Body of pancreas (tissue), 4 donors: ENCODE measurements around the gene FYCO1. TPM values are rescaled to one million over a fixed set of nuclear protein-coding genes. Genes with fewer than 3 reads are reported as not detected.

Experiments used
- ATAC-seq: fragments of 150-250 bp; one replicate; pipeline ENCODE4 v1.9.1; 2016
- DNase-seq, 4 donors: peaks; one replicate each; pipeline ENCODE4 v3.0.0-alpha.2; 2019
- H3K27ac ChIP-seq, 4 donors: fragments of 200-600 bp; sonication (generic); 1 replicate in 3 of 4; 2 replicates in 1 of 4; pipeline versions ENCODE4 v1.5.1 to v1.6.1; 2016 to 2019; ENCODE audit warnings: mild to moderate bottlenecking in 1 of 4, mixed read lengths in 1 of 4, moderate library complexity in 1 of 4
- H3K27me3 ChIP-seq, 2 donors: fragments of 200-600 bp; sonication (generic); one replicate each; pipeline ENCODE4 v1.6.0; 2016; ENCODE audit warnings: mild to moderate bottlenecking in 1 of 2
- H3K36me3 ChIP-seq, 2 donors: fragments of 200-600 bp; sonication (generic); replicated peaks in 1 of 2; 2 replicates each; pipeline ENCODE4 v1.5.1; 2016; ENCODE audit warnings: low read depth in 2 of 2; ENCODE audit not compliant: insufficient read depth in 1 of 2
- H3K4me1 ChIP-seq: fragments of 200-600 bp; sonication (generic); one replicate; pipeline ENCODE4 v1.6.0; 2016
- H3K4me3 ChIP-seq, 2 donors: fragments of 200-600 bp; sonication (generic); 1 replicate in 1 of 2; 2 replicates in 1 of 2; pipeline ENCODE4 v1.5.1; 2016 to 2019
- H3K9me3 ChIP-seq, 3 donors: fragments of 200-600 bp; sonication (generic); 1 replicate in 2 of 3; 2 replicates in 1 of 3; pipeline ENCODE4 v1.5.1; 2016
- POLR2A ChIP-seq, 3 donors: fragments of 450-650 bp; IDR thresholded peaks; one replicate each; pipeline ENCODE4 v1.6.1; 2016; ENCODE audit warnings: antibody characterized with exemption in 3 of 3, mild to moderate bottlenecking in 2 of 3
- WGBS, 2 donors: methylation state at CpG; one replicate each; pipeline ENCODE4 v1.1.5; 2017; 5-methylcytosine and 5-hydroxymethylcytosine counted together
- intact Hi-C: fragments of 100-400 bp; cut with DNase I; formaldehyde crosslinking; loops from one replicate; pipeline ENCODE4 v1.15.1; 2023
- total RNA-seq, 2 donors: library from RNA; depleted of rRNA; stranded (reverse); fragments of >200 nt; gene quantifications; one replicate each; pipeline ENCODE4 v1.1.0, GENCODE V29; 2016
- TF ChIP-seq, protein P1 (sequence below), 7 experiments: fragments of 450-650 bp in 4 of 7; fragments of 200-600 bp in 3 of 7; sonication (generic) in 3 of 7; IDR thresholded peaks; one replicate each; pipeline ENCODE4 v1.5.1; 2016 to 2019; ENCODE audit warnings: antibody characterized with exemption in 7 of 7

Gene FYCO1
- total RNA-seq, 2 donors from 2014 or later: 20.0 to 25.4 TPM

DNA sequence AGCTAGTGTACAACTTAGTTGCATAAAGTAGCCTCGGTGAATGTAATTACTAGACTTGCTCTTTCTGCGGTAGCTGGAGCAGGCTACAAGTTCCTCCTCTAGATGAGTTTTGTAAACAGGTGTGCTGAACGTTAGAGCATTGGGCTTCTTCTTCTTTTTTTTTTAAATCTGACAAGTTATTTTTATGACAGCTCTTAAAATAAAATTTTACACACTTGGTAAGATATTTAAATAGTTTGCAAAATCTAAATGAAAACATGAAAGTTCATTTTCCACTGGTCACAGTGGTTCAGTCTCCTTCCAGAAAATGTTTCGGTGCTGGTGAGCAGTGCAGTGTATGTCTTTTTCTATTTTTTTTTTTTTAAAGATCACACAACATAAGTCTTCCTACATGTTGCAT lies 106.3 kb downstream of the FYCO1 start:
- no peak for ATAC-seq
- 68 to 84% methylated on average over 4 of the region's 4 CpGs for WGBS, 2 donors
- no peaks in the 10 kb centered on the region for H3K4me1 ChIP-seq

DNA sequence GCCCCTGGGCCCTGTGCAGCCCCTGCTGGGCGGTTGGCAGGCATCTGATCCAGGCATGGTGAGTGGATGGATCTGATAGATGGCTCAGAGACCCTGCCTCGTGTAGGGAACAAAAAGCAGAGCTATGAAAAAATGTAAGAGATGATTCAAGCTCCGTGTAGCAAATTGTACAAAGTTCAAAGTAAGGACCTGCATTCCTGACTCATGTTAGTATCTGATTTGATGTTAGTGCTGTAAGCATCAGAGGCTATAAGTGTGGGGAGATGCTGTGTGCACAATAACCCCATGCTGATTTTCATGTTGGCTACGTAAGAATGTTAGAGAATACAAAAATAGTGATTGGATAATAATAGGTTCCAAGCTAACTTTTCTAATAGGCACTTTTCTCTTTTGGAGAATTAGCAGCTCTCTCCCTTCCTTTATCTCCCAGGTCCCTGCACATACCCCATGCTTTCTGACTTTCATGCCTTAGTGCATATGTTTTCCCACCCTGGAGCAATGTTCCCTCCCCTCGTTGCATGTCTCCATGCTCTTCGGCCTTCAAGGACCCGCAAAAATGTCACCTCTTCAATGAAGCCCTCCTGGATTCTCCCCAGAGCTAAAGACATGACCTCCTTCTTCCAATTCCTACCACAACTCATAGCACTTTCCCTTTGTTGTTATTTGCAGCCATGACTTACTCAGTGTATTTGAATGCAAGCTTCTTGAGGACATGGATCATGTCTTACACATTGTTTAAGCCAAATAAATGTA lies 107.7 kb downstream of the FYCO1 start:
- WGBS, 2 donors: 73 to 74% methylated on average over 7 of the region's 7 CpGs
- TF ChIP-seq POLR2A (IDR thresholded peaks at IDR 0.05): no peak
- TF ChIP-seq, protein P1, sequence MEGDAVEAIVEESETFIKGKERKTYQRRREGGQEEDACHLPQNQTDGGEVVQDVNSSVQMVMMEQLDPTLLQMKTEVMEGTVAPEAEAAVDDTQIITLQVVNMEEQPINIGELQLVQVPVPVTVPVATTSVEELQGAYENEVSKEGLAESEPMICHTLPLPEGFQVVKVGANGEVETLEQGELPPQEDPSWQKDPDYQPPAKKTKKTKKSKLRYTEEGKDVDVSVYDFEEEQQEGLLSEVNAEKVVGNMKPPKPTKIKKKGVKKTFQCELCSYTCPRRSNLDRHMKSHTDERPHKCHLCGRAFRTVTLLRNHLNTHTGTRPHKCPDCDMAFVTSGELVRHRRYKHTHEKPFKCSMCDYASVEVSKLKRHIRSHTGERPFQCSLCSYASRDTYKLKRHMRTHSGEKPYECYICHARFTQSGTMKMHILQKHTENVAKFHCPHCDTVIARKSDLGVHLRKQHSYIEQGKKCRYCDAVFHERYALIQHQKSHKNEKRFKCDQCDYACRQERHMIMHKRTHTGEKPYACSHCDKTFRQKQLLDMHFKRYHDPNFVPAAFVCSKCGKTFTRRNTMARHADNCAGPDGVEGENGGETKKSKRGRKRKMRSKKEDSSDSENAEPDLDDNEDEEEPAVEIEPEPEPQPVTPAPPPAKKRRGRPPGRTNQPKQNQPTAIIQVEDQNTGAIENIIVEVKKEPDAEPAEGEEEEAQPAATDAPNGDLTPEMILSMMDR (IDR thresholded peaks at IDR 0.05): no peak
- DNase-seq (no peak), ATAC-seq (no peak)
- Histone ChIP-seq H3K27ac (no peak overlapping the region), H3K9me3 (no peaks in the 10 kb centered on the region), H3K4me3 (no peak overlapping the region), H3K27me3 (no peaks in the 10 kb centered on the region), H3K4me1 (no peaks in the 10 kb centered on the region), H3K36me3 (no peaks in the 10 kb centered on the region)
- intact Hi-C loops: no loop called here

More for the DNA sequence above, 106.3 kb downstream of the FYCO1 start:
- Histone ChIP-seq H3K36me3 (no peaks in the 10 kb centered on the region), H3K27ac (no peak overlapping the region), H3K9me3 (no peaks in the 10 kb centered on the region), H3K4me3 (no peak overlapping the region), H3K27me3 (no peaks in the 10 kb centered on the region)
- TF ChIP-seq, protein P1 (IDR thresholded peaks at IDR 0.05): no peak
- no peak for TF ChIP-seq POLR2A (IDR thresholded peaks at IDR 0.05)
- no peak for DNase-seq
- intact Hi-C loops: no loop called here

DNA sequence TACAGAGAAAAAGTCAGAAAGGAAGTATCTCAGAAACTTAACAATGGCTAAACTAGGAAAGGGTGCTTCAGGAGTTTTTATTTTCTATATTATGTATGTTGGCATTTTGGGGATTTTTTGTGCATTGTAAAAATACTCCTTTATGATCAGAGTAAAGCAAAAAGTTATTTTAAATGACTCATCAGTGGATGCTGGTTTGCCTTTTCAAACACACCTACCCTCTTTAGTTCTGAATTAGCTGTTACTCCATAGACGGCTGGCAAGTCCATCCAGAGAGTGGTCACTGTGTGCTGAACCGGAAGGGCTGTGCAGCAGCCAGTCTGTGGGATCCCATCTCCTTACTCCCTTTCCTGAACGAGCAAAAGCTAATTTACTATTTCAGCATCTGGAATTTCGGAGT lies 108.3 kb downstream of the FYCO1 start:
- Histone ChIP-seq H3K4me3 (no peak overlapping the region), H3K9me3 (no peaks in the 10 kb centered on the region), H3K27me3 (no peaks in the 10 kb centered on the region), H3K4me1 (no peaks in the 10 kb centered on the region), H3K27ac (no peak overlapping the region), H3K36me3 (no peaks in the 10 kb centered on the region)
- no peak for ATAC-seq
- intact Hi-C loops: no loop called here
- no peak for TF ChIP-seq POLR2A (IDR thresholded peaks at IDR 0.05)
- TF ChIP-seq, protein P1 (IDR thresholded peaks at IDR 0.05): no peak
- DNase-seq: no peak
- WGBS, 2 donors: 77 to 83% methylated on average over 4 of the region's 4 CpGs

- no peak for ATAC-seq
- Histone ChIP-seq H3K4me3 (no peak within 1 kb of the TSS), H3K36me3 (no peaks in the 10 kb centered on the region), H3K4me1 (no peaks in the 10 kb centered on the region), H3K27me3 (no peaks in the 10 kb centered on the region), H3K27ac (no peak within 1 kb of the TSS), H3K9me3 (no peaks in the 10 kb centered on the region)
- TF ChIP-seq POLR2A (IDR thresholded peaks at IDR 0.05): no peak
- TF ChIP-seq, protein P1 (IDR thresholded peaks at IDR 0.05): no peak
- WGBS, 2 donors: 78 to 80% methylated on average over 9 of the region's 9 CpGs
- intact Hi-C loops: no loop called here
- no peak for DNase-seq
These were observed 109.5 kb downstream of the FYCO1 start, which contains the start of gene CCR9 for GRCh38 chr3:45885979-45886705. Gene CCR9, plus strand, starts transcription at chr3:45886543. Its CDS starts 8,391 bp downstream, at chr3:45894934.
